ENCODE measurements around the gene ARID1B. TPM values are rescaled to one million over a fixed set of nuclear protein-coding genes. Genes with fewer than 3 reads are reported as not detected.
A peak's percentile ranks its signal among the peaks of the same experiment; 100 is the strongest.

The ARID1B gene
- total and polyA plus RNA-seq, 2 donors (not counting 1 experiment from before 2014, with no cell fraction given) = 47.2 to 280 TPM

DNA sequence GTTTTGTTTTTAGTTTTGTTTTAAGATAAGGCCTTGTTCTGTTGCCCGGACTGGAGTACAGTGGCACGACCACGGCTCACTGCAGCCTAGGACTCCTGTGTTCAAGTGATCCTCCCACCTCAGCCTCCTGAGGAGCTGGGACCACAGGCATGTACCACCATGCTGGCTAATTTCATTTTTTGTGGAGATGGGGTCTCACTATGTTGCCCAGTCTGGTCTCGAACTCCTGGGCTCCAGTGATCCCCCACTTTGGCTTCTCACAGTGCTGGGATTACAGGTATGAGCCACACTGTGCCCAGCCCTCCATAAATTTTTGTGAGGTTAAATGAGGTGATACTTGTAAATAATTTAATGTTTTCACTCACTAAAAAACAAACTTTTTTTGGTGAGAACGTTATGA lies 76.6 kb downstream of the ARID1B start:
- H3K4me1 Mint-ChIP-seq = peaks cover 92% of the 10 kb centered on the region
- TF ChIP-seq, protein P1, sequence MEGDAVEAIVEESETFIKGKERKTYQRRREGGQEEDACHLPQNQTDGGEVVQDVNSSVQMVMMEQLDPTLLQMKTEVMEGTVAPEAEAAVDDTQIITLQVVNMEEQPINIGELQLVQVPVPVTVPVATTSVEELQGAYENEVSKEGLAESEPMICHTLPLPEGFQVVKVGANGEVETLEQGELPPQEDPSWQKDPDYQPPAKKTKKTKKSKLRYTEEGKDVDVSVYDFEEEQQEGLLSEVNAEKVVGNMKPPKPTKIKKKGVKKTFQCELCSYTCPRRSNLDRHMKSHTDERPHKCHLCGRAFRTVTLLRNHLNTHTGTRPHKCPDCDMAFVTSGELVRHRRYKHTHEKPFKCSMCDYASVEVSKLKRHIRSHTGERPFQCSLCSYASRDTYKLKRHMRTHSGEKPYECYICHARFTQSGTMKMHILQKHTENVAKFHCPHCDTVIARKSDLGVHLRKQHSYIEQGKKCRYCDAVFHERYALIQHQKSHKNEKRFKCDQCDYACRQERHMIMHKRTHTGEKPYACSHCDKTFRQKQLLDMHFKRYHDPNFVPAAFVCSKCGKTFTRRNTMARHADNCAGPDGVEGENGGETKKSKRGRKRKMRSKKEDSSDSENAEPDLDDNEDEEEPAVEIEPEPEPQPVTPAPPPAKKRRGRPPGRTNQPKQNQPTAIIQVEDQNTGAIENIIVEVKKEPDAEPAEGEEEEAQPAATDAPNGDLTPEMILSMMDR (IDR thresholded peaks at IDR 0.05) = no peak
- TF ChIP-seq EZH2 (IDR thresholded peaks at IDR 0.05; ENCODE audit: borderline replicate concordance, insufficient read depth, low read depth, low read length, poor library complexity, severe bottlenecking) = no peak
- H3K9ac ChIP-seq (ENCODE audit: low read length) = no peak overlapping the region
- WGBS (ENCODE audit: insufficient coverage) = 100% methylated on average over 3 of the region's 5 CpGs
- intact Hi-C loops (cut with micrococcal nuclease) = loop anchor here (5.0 kb wide), 1 partner anchor 71 kb away; no protein-coding TSS in a partner anchor
- H3K4me2 ChIP-seq (replicated peaks; ENCODE audit: low read depth, low read length, poor library complexity, severe bottlenecking) = no peak overlapping the region
- no peaks in the 10 kb centered on the region for H3K27me3 Mint-ChIP-seq
- DNase-seq = no peak
- ChIA-PET POLR2A (no interaction called here), CTCF (no interaction called here)
- H3K4me3 Mint-ChIP-seq = no peak overlapping the region
- peaks cover 97% of the 10 kb centered on the region for H4K20me1 ChIP-seq (ENCODE audit: control insufficient read depth, insufficient read depth, low read length, poor library complexity, severe bottlenecking)
- H3K4me3 ChIP-seq (ENCODE audit: control extremely low read depth in 1 of 5, extremely low read depth in 1 of 5, insufficient read depth in 1 of 5, low read depth in 2 of 5, low read length in 4 of 5) = no peak overlapping the region
- H3K27ac Mint-ChIP-seq = peak overlapping the region; percentile 4
- H3K36me3 ChIP-seq (replicated peaks in 1 of 2; ENCODE audit: control extremely low read depth in 1 of 2, control insufficient read depth in 1 of 2, extremely low read depth in 1 of 2, insufficient read depth in 2 of 2, low read length in 1 of 2) = peaks cover 0 to 4% of the 10 kb centered on the region in 2 experiments
- no peak overlapping the region for H3K27ac ChIP-seq (ENCODE audit: low read length in 2 of 2)
- no peaks in the 10 kb centered on the region for H3K9me3 Mint-ChIP-seq (ENCODE audit: insufficient read depth)
- no peaks in the 10 kb centered on the region for H3K27me3 ChIP-seq (replicated peaks in 1 of 4; ENCODE audit: control extremely low read depth in 1 of 4, control insufficient read depth in 3 of 4, insufficient read depth in 4 of 4, low read length in 3 of 4)
- peaks cover 0 to 4% (median 0%) of the 10 kb centered on the region in 3 donors for H3K9me3 ChIP-seq (ENCODE audit: control extremely low read depth in 1 of 3, control insufficient read depth in 2 of 3, insufficient read depth in 1 of 3, low read length in 2 of 3)
- H3K4me1 ChIP-seq (ENCODE audit: control insufficient read depth in 2 of 2, insufficient read depth in 2 of 2, low read length in 2 of 2) = peaks cover 71 to 74% of the 10 kb centered on the region in 2 donors
- no peak overlapping the region for H2AFZ ChIP-seq (ENCODE audit: insufficient read depth, low read depth, low read length, poor library complexity, severe bottlenecking)
- H3K79me2 ChIP-seq (ENCODE audit: control insufficient read depth, insufficient read depth, low read length) = peaks cover 100% of the 10 kb centered on the region
- ATAC-seq (ENCODE audit: low read depth) = no peak

DNA sequence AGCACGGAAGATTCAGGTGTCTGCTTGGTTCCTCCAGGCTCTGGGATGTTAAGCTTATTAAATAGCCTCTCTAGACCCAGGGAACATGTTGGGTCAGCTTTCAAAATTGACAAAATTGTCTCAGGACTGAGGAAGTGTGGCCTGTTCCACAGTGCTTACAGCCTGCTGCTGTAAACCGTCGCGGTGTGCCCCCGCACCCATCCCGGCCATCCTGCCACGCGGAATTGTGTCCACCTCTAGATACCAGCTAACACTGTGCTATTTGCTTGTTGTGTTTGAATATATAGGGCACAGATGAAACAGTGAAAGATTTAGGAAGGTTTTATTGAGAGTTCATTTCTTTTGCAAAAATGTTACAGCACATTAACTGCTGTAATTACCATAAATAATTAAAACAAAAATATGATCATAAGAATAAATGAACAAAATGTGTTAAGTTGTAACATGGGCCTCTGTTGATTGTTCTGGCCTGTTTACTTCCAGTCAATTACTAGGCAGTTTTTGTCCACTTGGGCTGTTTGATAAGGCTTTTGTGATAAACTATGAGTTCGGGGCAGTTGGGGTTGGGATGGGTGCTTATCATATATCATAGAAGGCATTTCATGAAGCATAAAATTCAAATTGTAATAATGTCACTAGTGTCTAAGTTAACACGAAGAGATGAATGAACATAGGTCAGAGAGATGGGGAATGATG lies 77.4 kb downstream of the ARID1B start:
- Histone ChIP-seq H3K36me3 (replicated peaks in 1 of 2; ENCODE audit: control extremely low read depth in 1 of 2, control insufficient read depth in 1 of 2, extremely low read depth in 1 of 2, insufficient read depth in 2 of 2, low read length in 1 of 2) (peaks cover 0 to 4% of the 10 kb centered on the region in 2 experiments), H4K20me1 (ENCODE audit: control insufficient read depth, insufficient read depth, low read length, poor library complexity, severe bottlenecking) (peaks cover 96% of the 10 kb centered on the region), H3K79me2 (ENCODE audit: control insufficient read depth, insufficient read depth, low read length) (peaks cover 100% of the 10 kb centered on the region), H3K27me3 (replicated peaks in 1 of 4; ENCODE audit: control extremely low read depth in 1 of 4, control insufficient read depth in 3 of 4, insufficient read depth in 4 of 4, low read length in 3 of 4) (no peaks in the 10 kb centered on the region), H3K9ac (ENCODE audit: low read length) (no peak overlapping the region), H2AFZ (ENCODE audit: insufficient read depth, low read depth, low read length, poor library complexity, severe bottlenecking) (no peak overlapping the region), H3K4me3 (ENCODE audit: control extremely low read depth in 1 of 5, extremely low read depth in 1 of 5, insufficient read depth in 1 of 5, low read depth in 2 of 5, low read length in 4 of 5) (no peak overlapping the region), H3K4me2 (replicated peaks; ENCODE audit: low read depth, low read length, poor library complexity, severe bottlenecking) (no peak overlapping the region), H3K27ac (ENCODE audit: low read length in 2 of 2) (no peak overlapping the region), H3K4me1 (ENCODE audit: control insufficient read depth in 2 of 2, insufficient read depth in 2 of 2, low read length in 2 of 2) (peaks cover 62 to 66% of the 10 kb centered on the region in 2 donors), H3K9me3 (ENCODE audit: control extremely low read depth in 1 of 3, control insufficient read depth in 2 of 3, insufficient read depth in 1 of 3, low read length in 2 of 3) (peaks cover 0 to 4% (median 0%) of the 10 kb centered on the region in 3 donors)
- POLR2A ChIA-PET = no interaction called here
- 89% methylated on average over 1 of the region's 10 CpGs for WGBS (ENCODE audit: insufficient coverage)
- Mint-ChIP-seq H3K4me3 (no peak overlapping the region), H3K4me1 (peaks cover 90% of the 10 kb centered on the region), H3K27ac (no peak overlapping the region), H3K27me3 (no peaks in the 10 kb centered on the region), H3K9me3 (ENCODE audit: insufficient read depth) (no peaks in the 10 kb centered on the region)
- CTCF ChIA-PET = no interaction called here
- intact Hi-C loops (cut with micrococcal nuclease) = loop anchor here (5.0 kb wide), 1 partner anchor 72 kb away; no protein-coding TSS in a partner anchor
- ATAC-seq (ENCODE audit: low read depth) = no peak
- TF ChIP-seq, protein P1 (IDR thresholded peaks at IDR 0.05) = no peak
- TF ChIP-seq EZH2 (IDR thresholded peaks at IDR 0.05; ENCODE audit: borderline replicate concordance, insufficient read depth, low read depth, low read length, poor library complexity, severe bottlenecking) = no peak
- no peak for DNase-seq
